Loucy (cell line): ENCODE results near the gene MAP3K5.

Experiments used
- H2AFZ ChIP-seq: fragments of 200-600 bp; sonication (generic); 2 replicates; pipeline ENCODE4 v1.6.0; 2016; ENCODE audit warnings: antibody characterized with exemption, mild to moderate bottlenecking, low read length, moderate library complexity
- H3F3A ChIP-seq: fragments of 200-600 bp; 2 replicates; pipeline ENCODE4 v1.6.0; 2016; ENCODE audit warnings: antibody characterized with exemption, low read depth, mild to moderate bottlenecking
- H3K27me3 ChIP-seq: fragments of 200-600 bp; sonication (generic); 2 replicates; pipeline ENCODE4 v1.6.1; 2014; ENCODE audit warnings: low read length, mild to moderate bottlenecking; ENCODE audit not compliant: insufficient read depth, poor library complexity, severe bottlenecking
- H3K36me3 ChIP-seq: fragments of 200-600 bp; sonication (generic); 2 replicates; pipeline ENCODE4 v1.6.1; 2016; ENCODE audit warnings: low read length; ENCODE audit not compliant: insufficient read depth
- H3K4me1 ChIP-seq: fragments of 200-600 bp; sonication (generic); 2 replicates; pipeline ENCODE4 v1.5.1; 2014; ENCODE audit warnings: low read length, mild to moderate bottlenecking; ENCODE audit not compliant: insufficient read depth, poor library complexity, severe bottlenecking
- H3K4me2 ChIP-seq: fragments of 200-600 bp; sonication (generic); 2 replicates; pipeline ENCODE4 v1.6.0; 2014; ENCODE audit warnings: antibody characterized with exemption, low read length, low read depth, mild to moderate bottlenecking; ENCODE audit not compliant: poor library complexity, severe bottlenecking
- H3K4me3 ChIP-seq: fragments of 200-600 bp; sonication (generic); 2 replicates; pipeline ENCODE4 v1.5.1; 2014; ENCODE audit warnings: low read length, mild to moderate bottlenecking, mixed read lengths; ENCODE audit not compliant: poor library complexity, severe bottlenecking
- H3K79me2 ChIP-seq: fragments of 200-600 bp; sonication (generic); 2 replicates; pipeline ENCODE4 v1.6.1; 2014; ENCODE audit warnings: low read length; ENCODE audit not compliant: insufficient read depth
- H3K9ac ChIP-seq: fragments of 200-600 bp; sonication (generic); 2 replicates; pipeline ENCODE4 v1.6.0; 2014; ENCODE audit warnings: mild to moderate bottlenecking, low read depth, low read length, moderate library complexity; ENCODE audit not compliant: poor library complexity, severe bottlenecking
- H3K9me2 ChIP-seq: fragments of 200-600 bp; sonication (generic); replicated peaks from 2 replicates; pipeline ENCODE4 v1.6.1; 2016; ENCODE audit warnings: low read depth, low read length, mixed read lengths
- H3K9me3 ChIP-seq: fragments of 200-600 bp; sonication (generic); 2 replicates; pipeline ENCODE4 v1.6.1; 2014; ENCODE audit warnings: mild to moderate bottlenecking, antibody characterized with exemption, low read length, low read depth; ENCODE audit not compliant: insufficient read depth
- H4K20me1 ChIP-seq: fragments of 200-600 bp; sonication (generic); 2 replicates; pipeline ENCODE4 v1.6.0; 2014; ENCODE audit warnings: antibody characterized with exemption, low read length, mild to moderate bottlenecking; ENCODE audit not compliant: insufficient read depth, poor library complexity, severe bottlenecking
- CTCF ChIP-seq: fragments of 200-600 bp; sonication (generic); conservative IDR thresholded peaks from 2 replicates; pipeline ENCODE4 v1.5.1; 2014; ENCODE audit warnings: mild to moderate bottlenecking, antibody characterized with exemption, low read length
- EZH2phosphoT487 ChIP-seq: fragments of 200-600 bp; IDR thresholded peaks from 2 replicates; pipeline ENCODE4 v1.6.1; 2018; ENCODE audit warnings: antibody characterized with exemption, mild to moderate bottlenecking, moderate library complexity, borderline replicate concordance

MAP3K5 gene

GRCh38 chr6:136769124-136769523, 23.2 kb downstream of the MAP3K5 start:
- Histone ChIP-seq H3K27me3 (no peaks in the 10 kb centered on the region), H4K20me1 (no peaks in the 10 kb centered on the region), H3K9ac (no peak overlapping the region), H3K36me3 (no peaks in the 10 kb centered on the region), H3K79me2 (no peaks in the 10 kb centered on the region), H3K4me1 (peaks cover 6% of the 10 kb centered on the region), H3K4me2 (no peak overlapping the region), H3F3A (no peaks in the 10 kb centered on the region), H3K9me3 (no peaks in the 10 kb centered on the region), H3K4me3 (no peak overlapping the region), H3K9me2 (no peaks in the 10 kb centered on the region), H2AFZ (no peak overlapping the region)
- TF ChIP-seq CTCF (no peak), EZH2phosphoT487 (no peak)

- H3K79me2 ChIP-seq: no peaks in the 10 kb centered on the region
- no peak overlapping the region for H3K9ac ChIP-seq
- no peaks in the 10 kb centered on the region for H4K20me1 ChIP-seq
- H3K27me3 ChIP-seq: no peaks in the 10 kb centered on the region
- H3K9me2 ChIP-seq: no peaks in the 10 kb centered on the region
- H3K4me1 ChIP-seq: peaks cover 6% of the 10 kb centered on the region
- no peaks in the 10 kb centered on the region for H3F3A ChIP-seq
- H3K9me3 ChIP-seq: no peaks in the 10 kb centered on the region
- no peak overlapping the region for H3K4me3 ChIP-seq
- H3K4me2 ChIP-seq: no peak overlapping the region
- H2AFZ ChIP-seq: no peak overlapping the region
- no peaks in the 10 kb centered on the region for H3K36me3 ChIP-seq
- TF ChIP-seq EZH2phosphoT487 (no peak), CTCF (no peak)
These were observed 24.5 kb downstream of the MAP3K5 start for GRCh38 chr6:136767570-136768309.

GRCh38 chr6:136767103-136767502, 25.2 kb downstream of the MAP3K5 start:
- Histone ChIP-seq H3K79me2 (no peaks in the 10 kb centered on the region), H3K4me2 (no peak overlapping the region)

More at GRCh38 chr6:136767103-136767502, 25.2 kb downstream of the MAP3K5 start:
- Histone ChIP-seq H2AFZ (no peak overlapping the region), H3K9me3 (no peaks in the 10 kb centered on the region), H3K9me2 (no peaks in the 10 kb centered on the region), H3K4me1 (peaks cover 12% of the 10 kb centered on the region), H4K20me1 (no peaks in the 10 kb centered on the region), H3K36me3 (no peaks in the 10 kb centered on the region), H3K27me3 (no peaks in the 10 kb centered on the region), H3K9ac (no peak overlapping the region), H3K4me3 (no peak overlapping the region), H3F3A (no peaks in the 10 kb centered on the region)
- TF ChIP-seq CTCF: no peak
- no peak for TF ChIP-seq EZH2phosphoT487
